DOHH2 (cell line): ENCODE results near the gene UBE2I.
A peak's percentile ranks its signal among the peaks of the same experiment; 100 is the strongest.
"Not testable (repeated sequence)": the region's sequence is repeated elsewhere in the genome, so short reads cannot be mapped to it uniquely, and the experiment has no call there.

Experiments used
- H3F3A ChIP-seq: fragments of 200-600 bp; sonication (generic), shearing (Covaris generic); 2 replicates; pipeline ENCODE4 v1.6.0; 2016; ENCODE audit warnings: antibody characterized with exemption, mild to moderate bottlenecking; ENCODE audit not compliant: control insufficient read depth, insufficient read depth
- H3K27ac ChIP-seq: fragments of 200-600 bp; sonication (generic); 2 replicates; pipeline ENCODE4 v1.5.1; 2014; ENCODE audit warnings: low read depth, mild to moderate bottlenecking, low read length, moderate library complexity
- H3K27me3 ChIP-seq: fragments of 200-600 bp; sonication (generic); 2 replicates; pipeline ENCODE4 v1.6.1; 2014; ENCODE audit warnings: mild to moderate bottlenecking, low read length, mixed read lengths; ENCODE audit not compliant: control insufficient read depth
- H3K36me3 ChIP-seq: fragments of 200-600 bp; sonication (generic); 2 replicates; pipeline ENCODE4 v1.6.1; 2014; ENCODE audit warnings: mild to moderate bottlenecking, low read length, moderate library complexity, mixed read lengths; ENCODE audit not compliant: control insufficient read depth
- H3K4me1 ChIP-seq: fragments of 200-600 bp; sonication (generic); 2 replicates; pipeline ENCODE4 v1.6.1; 2014; ENCODE audit warnings: mild to moderate bottlenecking, low read length, mixed read lengths; ENCODE audit not compliant: control insufficient read depth
- H3K4me2 ChIP-seq: fragments of 200-600 bp; sonication (generic); 2 replicates; pipeline ENCODE4 v1.6.0; 2014; ENCODE audit warnings: mild to moderate bottlenecking, low read length, moderate library complexity
- H3K4me3 ChIP-seq: fragments of 200-600 bp; sonication (generic); 2 replicates; pipeline ENCODE4 v1.5.1; 2014; ENCODE audit warnings: mild to moderate bottlenecking, low read length, mixed read lengths
- H3K79me2 ChIP-seq: fragments of 200-600 bp; sonication (generic); 2 replicates; pipeline ENCODE4 v1.6.1; 2014; ENCODE audit warnings: mild to moderate bottlenecking, low read length, mixed read lengths; ENCODE audit not compliant: control insufficient read depth
- H3K9me2 ChIP-seq: fragments of 200-600 bp; sonication (generic); replicated peaks from 2 replicates; pipeline ENCODE4 v1.6.1; 2014; ENCODE audit warnings: mild to moderate bottlenecking, low read length, mixed read lengths; ENCODE audit not compliant: control insufficient read depth
- H3K9me3 ChIP-seq: fragments of 200-600 bp; sonication (generic); 2 replicates; pipeline ENCODE4 v1.6.1; 2014; ENCODE audit warnings: antibody characterized with exemption, low read length, mixed read lengths; ENCODE audit not compliant: control insufficient read depth, insufficient read depth
- H4K20me1 ChIP-seq: fragments of 200-600 bp; sonication (generic); 2 replicates; pipeline ENCODE4 v1.6.0; 2014; ENCODE audit warnings: low read depth, mild to moderate bottlenecking, antibody characterized with exemption, low read length, moderate library complexity; ENCODE audit not compliant: control insufficient read depth, insufficient read depth
- CTCF ChIP-seq: fragments of 200-600 bp; sonication (generic); IDR thresholded peaks from one replicate; pipeline ENCODE4 v1.5.1; 2014; ENCODE audit warnings: antibody characterized with exemption, mild to moderate bottlenecking, low read depth, low read length; ENCODE audit not compliant: poor library complexity, severe bottlenecking
- EZH2phosphoT487 ChIP-seq: fragments of 200-600 bp; sonication (generic); IDR thresholded peaks from 2 replicates; pipeline ENCODE4 v1.6.1; 2017; ENCODE audit warnings: borderline replicate concordance, mild to moderate bottlenecking, antibody characterized with exemption, low read length, moderate library complexity, mixed read lengths

The UBE2I gene

GRCh38 chr16:1265826-1266225 lies 43.6 kb upstream of the UBE2I start:
- Histone ChIP-seq H3K79me2 (no peaks in the 10 kb centered on the region), H4K20me1 (no peaks in the 10 kb centered on the region), H3K27ac (no peak overlapping the region), H3K36me3 (no peaks in the 10 kb centered on the region), H3K9me3 (peaks cover 6% of the 10 kb centered on the region; the same call in 1 of the 2 replicates), H3K27me3 (peaks cover 5% of the 10 kb centered on the region; the same call in 1 of the 2 replicates), H3K4me1 (peaks cover under 1% of the 10 kb centered on the region), H3F3A (peaks cover 4% of the 10 kb centered on the region), H3K4me2 (no peak overlapping the region), H3K9me2 (no peaks in the 10 kb centered on the region), H3K4me3 (no peak overlapping the region)
- TF ChIP-seq EZH2phosphoT487 (no peak), CTCF (no peak)

- H3K36me3 ChIP-seq, H3K9me3 ChIP-seq, H3F3A ChIP-seq, H3K79me2 ChIP-seq, H3K27me3 ChIP-seq, H4K20me1 ChIP-seq, H3K4me3 ChIP-seq, H3K9me2 ChIP-seq, H3K4me2 ChIP-seq, H3K27ac ChIP-seq: not testable (repeated sequence)
- H3K4me1 ChIP-seq: peaks cover 22% of the 10 kb centered on the region
These were observed 40.0 kb upstream of the UBE2I start for GRCh38 chr16:1269418-1269817.

GRCh38 chr16:1271380-1271723 lies 38.1 kb upstream of the UBE2I start:
- Histone ChIP-seq H3K79me2 (no peaks in the 10 kb centered on the region), H3K4me2 (peak overlapping the region; percentile 95), H3K27me3 (no peaks in the 10 kb centered on the region), H3F3A (peaks cover 5% of the 10 kb centered on the region), H3K27ac (no peak overlapping the region), H3K4me3 (peak overlapping the region; percentile 31), H3K4me1 (peaks cover 22% of the 10 kb centered on the region), H3K9me3 (no peaks in the 10 kb centered on the region), H3K36me3 (no peaks in the 10 kb centered on the region), H3K9me2 (no peaks in the 10 kb centered on the region), H4K20me1 (peaks cover 6% of the 10 kb centered on the region; the same call in 1 of the 2 replicates)
- TF ChIP-seq CTCF (no peak), EZH2phosphoT487 (no peak)

- H3F3A ChIP-seq, H3K27me3 ChIP-seq, H3K36me3 ChIP-seq, H3K9me3 ChIP-seq, H3K9me2 ChIP-seq, H3K79me2 ChIP-seq, H4K20me1 ChIP-seq: not testable (repeated sequence)
- peak overlapping the region; percentile 52 for H3K27ac ChIP-seq
- H3K4me3 ChIP-seq: peak overlapping the region; percentile 66
- peak overlapping the region; percentile 95 for H3K4me2 ChIP-seq
- peaks cover 22% of the 10 kb centered on the region for H3K4me1 ChIP-seq
These were observed 37.6 kb upstream of the UBE2I start for GRCh38 chr16:1271724-1272413.
